ENCODE measurements around the gene EML3. TPM values are rescaled to one million over a fixed set of nuclear protein-coding genes. Genes with fewer than 3 reads are reported as not detected.

EML3 gene
- total and polyA plus RNA-seq, 2 of the 8 experiments (the other 6 are each of a cell fraction or from before 2014, with no cell fraction given), result 19.2 to 29.9 TPM

DNA sequence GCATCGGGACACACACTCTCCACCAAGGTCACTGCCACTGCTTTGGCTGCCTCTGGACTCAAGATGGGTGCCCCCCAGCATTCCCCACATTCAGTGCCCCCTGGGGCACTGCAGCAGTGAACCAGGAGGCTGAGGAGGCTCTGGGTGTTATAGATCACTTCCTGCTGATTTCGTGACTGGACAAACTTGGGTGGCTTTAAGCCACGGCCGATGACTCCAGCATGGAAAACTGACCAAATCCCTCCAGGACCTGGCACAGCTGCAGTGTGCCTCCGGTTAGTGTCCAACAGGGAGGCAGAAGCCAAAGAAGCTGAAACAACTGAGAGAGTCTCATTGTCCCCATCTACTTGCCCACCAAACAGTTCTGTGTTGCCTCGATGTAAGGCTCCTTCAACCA is 35.0 kb upstream of the EML3 start:
- Histone ChIP-seq H2BK12ac (ENCODE audit: low read depth, low read length) (no peak overlapping the region), H3K23me2 (ENCODE audit: low read depth, low read length) (peaks cover 8% of the 10 kb centered on the region), H2BK120ac (replicated peaks; ENCODE audit: low read depth, low read length) (no peak overlapping the region), H3K79me2 (ENCODE audit: control insufficient read depth in 1 of 2, insufficient read depth in 2 of 2, low read length in 2 of 2) (peaks cover 15 to 53% of the 10 kb centered on the region in 2 experiments), H3K27ac (ENCODE audit: low read depth, low read length) (no peak overlapping the region), H2BK15ac (ENCODE audit: low read length) (no peak overlapping the region), H3K4me3 (ENCODE audit: extremely low read depth in 1 of 4, insufficient read depth in 2 of 4, low read depth in 3 of 4, low read length in 4 of 4) (no peak overlapping the region), H3K14ac (ENCODE audit: insufficient read length) (no peak overlapping the region), H4K5ac (ENCODE audit: insufficient read length, low read depth, low read length) (no peak overlapping the region), H3K4ac (replicated peaks; ENCODE audit: insufficient read length, low read depth, low read length) (no peak overlapping the region), H3K79me1 (ENCODE audit: low read depth, low read length) (peaks cover 10% of the 10 kb centered on the region), H3K4me2 (ENCODE audit: insufficient read depth in 1 of 2, low read depth in 2 of 2, low read length in 2 of 2) (no peak overlapping the region; a peak in 1 of 4 replicates), H3K56ac (replicated peaks; ENCODE audit: insufficient read length, low read depth, low read length) (no peak overlapping the region), H3K23ac (ENCODE audit: insufficient read length) (no peak overlapping the region), H3K9ac (replicated peaks in 1 of 4; ENCODE audit: extremely low read depth in 1 of 4, low read depth in 3 of 4, low read length in 3 of 4) (no peak overlapping the region), H3K18ac (ENCODE audit: extremely low read depth, low read length) (no peak overlapping the region), H2AK5ac (ENCODE audit: low read depth, low read length) (no peak overlapping the region), H4K91ac (replicated peaks; ENCODE audit: insufficient read length, low read length) (no peak overlapping the region), H3K4me1 (replicated peaks in 1 of 4; ENCODE audit: control insufficient read depth in 3 of 4, insufficient read depth in 4 of 4, low read length in 3 of 4) (no peaks in the 10 kb centered on the region; a peak in 2 of 7 replicates), H2BK5ac (ENCODE audit: low read depth, low read length) (no peak overlapping the region), H2AFZ (ENCODE audit: low read length) (no peak overlapping the region), H2BK20ac (ENCODE audit: low read length) (no peak overlapping the region), H4K20me1 (replicated peaks in 1 of 2; ENCODE audit: control insufficient read depth in 1 of 2, insufficient read depth in 2 of 2, low read length in 2 of 2) (peaks cover 3 to 23% of the 10 kb centered on the region in 2 experiments), H3K36me3 (ENCODE audit: control insufficient read depth in 2 of 4, insufficient read depth in 4 of 4, low read length in 3 of 4) (peaks cover 0 to 27% (median 7%) of the 10 kb centered on the region in 4 experiments; a peak in 6 of 8 replicates), H3K27me3 (replicated peaks in 1 of 4; ENCODE audit: control insufficient read depth in 3 of 4, extremely low read depth in 1 of 4, insufficient read depth in 3 of 4, low read length in 3 of 4) (no peaks in the 10 kb centered on the region), H3K9me3 (ENCODE audit: insufficient read depth in 2 of 2, low read depth in 1 of 2, low read length in 1 of 2) (no peaks in the 10 kb centered on the region), H4K8ac (ENCODE audit: extremely low read depth, insufficient read depth, low read length) (no peak overlapping the region)
- DNase-seq (ENCODE audit: low read depth in 1 of 2, low spot score in 2 of 2), result no peak
- ChIA-PET CTCF (ENCODE audit: partially characterized antibody) (interaction anchor here (0.8 to 2.0 kb wide), 7 partner anchors 17 to 122 kb away, joined by 3 to 10 read pairs (median 3); partner anchors contain the start of genes C11orf98 and CSKMT), POLR2A (ENCODE audit: partially characterized antibody) (interaction anchor here (0.8 to 50.4 kb wide), 13 partner anchors 9 to 207 kb away, joined by 3 to 2041 read pairs (median 4); partner anchors contain the start of genes B3GAT3, BSCL2, C11orf98 and CSKMT)
- FAIRE-seq, result no peak
- no peak for TF ChIP-seq TEAD4 (IDR thresholded peaks at IDR 0.05; ENCODE audit: low read depth, low read length)
- 92% methylated on average over 6 of the region's 6 CpGs; no CpG with 5 or more reads in 1 of the 2 experiments for WGBS, 2 experiments (ENCODE audit: extremely low coverage in 1 of 2, insufficient coverage in 1 of 2, insufficient read length in 1 of 2, insufficient replicate concordance in 2 of 2, low coverage in 1 of 2, low lambda C conversion rate in 2 of 2, missing lambda C conversion rate in 1 of 2)
